Astrocyte (in vitro differentiated cells and primary cell): ENCODE results near the gene PAXIP1. TPM values are rescaled to one million over a fixed set of nuclear protein-coding genes. Genes with fewer than 3 reads are reported as not detected.

Source experiments
- DNase-seq: peaks from one replicate; pipeline ENCODE4 v3.0.0-alpha.2; 2010; ENCODE audit warnings: low read depth
- FAIRE-seq: peaks from 2 replicates; lab custom pipeline; 2011; peaks lifted over from hg19 to GRCh38; lab: Jason Lieb, UNC
- H2AFZ ChIP-seq: 2 replicates; pipeline ENCODE4 v1.6.0; 2012; ENCODE audit warnings: low read depth, low read length, inconsistent platforms
- H3K27ac ChIP-seq: 2 replicates; pipeline ENCODE4 v1.5.1; 2011; ENCODE audit warnings: low read depth, low read length, inconsistent platforms
- H3K27me3 ChIP-seq: 2 replicates; pipeline ENCODE4 v1.6.0; 2011; ENCODE audit warnings: low read length, inconsistent platforms; ENCODE audit not compliant: insufficient read depth
- H3K36me3 ChIP-seq: 2 replicates; pipeline ENCODE4 v1.5.1; 2011; ENCODE audit warnings: low read length, inconsistent platforms; ENCODE audit not compliant: insufficient read depth
- H3K4me1 ChIP-seq: 2 replicates; pipeline ENCODE4 v1.5.1; 2011; ENCODE audit warnings: low read length, inconsistent platforms; ENCODE audit not compliant: insufficient read depth
- H3K4me2 ChIP-seq: 2 replicates; pipeline ENCODE4 v1.6.0; 2012; ENCODE audit warnings: low read length, inconsistent platforms
- H3K4me3 ChIP-seq: 2 replicates; pipeline ENCODE4 v1.5.1; 2011; ENCODE audit warnings: low read depth, mild to moderate bottlenecking, low read length, inconsistent platforms; ENCODE audit not compliant: insufficient read depth
- H3K79me2 ChIP-seq: 2 replicates; pipeline ENCODE4 v1.6.0; 2012; ENCODE audit warnings: mild to moderate bottlenecking, low read length, inconsistent platforms; ENCODE audit not compliant: insufficient read depth
- H3K9ac ChIP-seq: 2 replicates; pipeline ENCODE4 v1.6.0; 2012; ENCODE audit warnings: mild to moderate bottlenecking, low read length, inconsistent platforms
- H3K9me3 ChIP-seq: 2 replicates; pipeline ENCODE4 v1.5.1; 2012; ENCODE audit warnings: low read depth, mild to moderate bottlenecking, low read length, inconsistent platforms; ENCODE audit not compliant: insufficient read depth
- H4K20me1 ChIP-seq: 2 replicates; pipeline ENCODE4 v1.6.0; 2012; ENCODE audit warnings: low read length, inconsistent platforms; ENCODE audit not compliant: insufficient read depth
- H3K27ac Mint-ChIP-seq: one replicate; pipeline ENCODE4 v1.8.0; 2021; ENCODE audit warnings: mild to moderate bottlenecking, mixed read lengths; ENCODE audit not compliant: unreplicated experiment
- H3K27me3 Mint-ChIP-seq: one replicate; pipeline ENCODE4 v1.8.0; 2021; ENCODE audit warnings: low read depth, mixed read lengths; ENCODE audit not compliant: unreplicated experiment
- H3K36me3 Mint-ChIP-seq: one replicate; pipeline ENCODE4 v1.8.0; 2021; ENCODE audit warnings: low read depth, mixed read lengths; ENCODE audit not compliant: unreplicated experiment
- H3K4me1 Mint-ChIP-seq: one replicate; pipeline ENCODE4 v1.8.0; 2021; ENCODE audit warnings: low read depth, mixed read lengths; ENCODE audit not compliant: unreplicated experiment
- H3K4me3 Mint-ChIP-seq: one replicate; pipeline ENCODE4 v1.8.0; 2021; ENCODE audit warnings: mild to moderate bottlenecking, moderate library complexity, mixed read lengths; ENCODE audit not compliant: unreplicated experiment
- H3K9me3 Mint-ChIP-seq: one replicate; pipeline ENCODE4 v1.8.0; 2021; ENCODE audit warnings: mild to moderate bottlenecking, mixed read lengths; ENCODE audit not compliant: unreplicated experiment
- EZH2 ChIP-seq: IDR thresholded peaks from 2 replicates; pipeline ENCODE4 v1.6.1; 2012; ENCODE audit warnings: mild to moderate bottlenecking, low read length, inconsistent platforms; ENCODE audit not compliant: insufficient read depth
- total RNA-seq: library from RNA; stranded (reverse); gene quantifications from 2 replicates; pipeline ENCODE4 v1.2.1, GENCODE V29; 2021
- TF ChIP-seq, protein P1 (sequence below): IDR thresholded peaks from 2 replicates; pipeline ENCODE4 v1.5.1; 2011; ENCODE audit warnings: low read depth, mild to moderate bottlenecking, inconsistent platforms, low read length, moderate library complexity; ENCODE audit not compliant: insufficient read depth

Gene PAXIP1
- total RNA-seq, 1 donor from 2014 or later: 12.7 TPM

DNA sequence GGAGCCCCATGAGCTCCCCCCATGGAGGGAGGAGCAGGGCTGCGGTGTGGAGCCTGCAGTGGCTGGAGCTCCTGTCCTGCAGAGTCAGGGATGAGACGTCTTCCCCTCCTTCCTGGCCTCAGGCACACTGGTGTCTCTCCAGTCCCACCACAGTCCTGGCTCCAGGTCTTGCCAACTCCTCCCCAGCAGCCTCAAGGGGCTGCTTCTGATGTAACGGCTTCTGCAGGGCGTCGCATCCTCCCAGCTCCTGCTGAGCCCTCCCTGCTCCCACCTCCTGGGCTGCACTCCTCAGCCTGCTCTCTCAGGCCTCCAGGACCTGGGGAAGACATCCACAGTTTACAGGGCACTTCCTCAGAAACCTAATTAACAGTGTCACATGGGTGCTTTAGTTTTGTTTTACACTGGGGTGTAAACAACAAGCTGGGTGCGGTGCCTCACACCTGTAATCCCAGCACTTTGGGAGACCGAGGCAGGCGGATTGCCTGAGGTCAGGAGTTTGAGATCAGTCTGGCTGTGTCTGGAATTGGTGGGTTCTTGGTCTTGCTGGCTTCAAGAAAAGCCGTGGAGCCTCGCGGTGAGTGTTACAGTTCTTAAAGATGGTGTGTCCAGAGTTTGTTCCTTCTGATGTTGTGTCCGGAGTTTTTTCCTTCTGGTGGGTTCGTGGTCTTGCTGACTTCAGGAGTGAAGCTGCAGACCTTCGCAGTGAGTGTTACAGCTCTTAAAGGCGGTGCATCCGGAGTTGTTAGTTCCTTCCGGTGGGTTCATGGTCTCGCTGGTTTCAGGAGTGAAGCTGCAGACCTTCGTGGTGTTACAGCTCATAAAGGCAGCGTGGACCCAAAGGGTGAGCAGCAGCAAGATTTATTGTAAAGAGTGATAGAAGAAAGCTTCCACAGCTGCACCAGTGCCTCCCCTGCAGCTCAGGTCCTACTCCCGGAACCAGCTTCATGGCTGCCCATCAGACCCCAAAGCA lies 95.0 kb downstream of the PAXIP1 start:
- DNase-seq: no peak
- H3K9me3 ChIP-seq: peaks cover 3% of the 10 kb centered on the region
- H3K4me3 Mint-ChIP-seq: no peak overlapping the region
- H3K27ac ChIP-seq: no peak overlapping the region
- TF ChIP-seq, protein P1, sequence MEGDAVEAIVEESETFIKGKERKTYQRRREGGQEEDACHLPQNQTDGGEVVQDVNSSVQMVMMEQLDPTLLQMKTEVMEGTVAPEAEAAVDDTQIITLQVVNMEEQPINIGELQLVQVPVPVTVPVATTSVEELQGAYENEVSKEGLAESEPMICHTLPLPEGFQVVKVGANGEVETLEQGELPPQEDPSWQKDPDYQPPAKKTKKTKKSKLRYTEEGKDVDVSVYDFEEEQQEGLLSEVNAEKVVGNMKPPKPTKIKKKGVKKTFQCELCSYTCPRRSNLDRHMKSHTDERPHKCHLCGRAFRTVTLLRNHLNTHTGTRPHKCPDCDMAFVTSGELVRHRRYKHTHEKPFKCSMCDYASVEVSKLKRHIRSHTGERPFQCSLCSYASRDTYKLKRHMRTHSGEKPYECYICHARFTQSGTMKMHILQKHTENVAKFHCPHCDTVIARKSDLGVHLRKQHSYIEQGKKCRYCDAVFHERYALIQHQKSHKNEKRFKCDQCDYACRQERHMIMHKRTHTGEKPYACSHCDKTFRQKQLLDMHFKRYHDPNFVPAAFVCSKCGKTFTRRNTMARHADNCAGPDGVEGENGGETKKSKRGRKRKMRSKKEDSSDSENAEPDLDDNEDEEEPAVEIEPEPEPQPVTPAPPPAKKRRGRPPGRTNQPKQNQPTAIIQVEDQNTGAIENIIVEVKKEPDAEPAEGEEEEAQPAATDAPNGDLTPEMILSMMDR: no peak
- TF ChIP-seq EZH2: no peak
- no peak overlapping the region for H2AFZ ChIP-seq
- H3K79me2 ChIP-seq: no peaks in the 10 kb centered on the region
- no peak overlapping the region for H3K4me2 ChIP-seq
- H3K27me3 Mint-ChIP-seq: peaks cover 32% of the 10 kb centered on the region
- H3K4me1 ChIP-seq: no peaks in the 10 kb centered on the region
- H4K20me1 ChIP-seq: no peaks in the 10 kb centered on the region
- peaks cover 2% of the 10 kb centered on the region for H3K27me3 ChIP-seq
- no peak for FAIRE-seq
- H3K9me3 Mint-ChIP-seq: peaks cover 11% of the 10 kb centered on the region
- H3K36me3 Mint-ChIP-seq: no peaks in the 10 kb centered on the region
- no peak overlapping the region for H3K27ac Mint-ChIP-seq
- H3K4me3 ChIP-seq: no peak overlapping the region
- no peaks in the 10 kb centered on the region for H3K36me3 ChIP-seq
- H3K9ac ChIP-seq: no peak overlapping the region
- H3K4me1 Mint-ChIP-seq: peaks cover 3% of the 10 kb centered on the region

DNA sequence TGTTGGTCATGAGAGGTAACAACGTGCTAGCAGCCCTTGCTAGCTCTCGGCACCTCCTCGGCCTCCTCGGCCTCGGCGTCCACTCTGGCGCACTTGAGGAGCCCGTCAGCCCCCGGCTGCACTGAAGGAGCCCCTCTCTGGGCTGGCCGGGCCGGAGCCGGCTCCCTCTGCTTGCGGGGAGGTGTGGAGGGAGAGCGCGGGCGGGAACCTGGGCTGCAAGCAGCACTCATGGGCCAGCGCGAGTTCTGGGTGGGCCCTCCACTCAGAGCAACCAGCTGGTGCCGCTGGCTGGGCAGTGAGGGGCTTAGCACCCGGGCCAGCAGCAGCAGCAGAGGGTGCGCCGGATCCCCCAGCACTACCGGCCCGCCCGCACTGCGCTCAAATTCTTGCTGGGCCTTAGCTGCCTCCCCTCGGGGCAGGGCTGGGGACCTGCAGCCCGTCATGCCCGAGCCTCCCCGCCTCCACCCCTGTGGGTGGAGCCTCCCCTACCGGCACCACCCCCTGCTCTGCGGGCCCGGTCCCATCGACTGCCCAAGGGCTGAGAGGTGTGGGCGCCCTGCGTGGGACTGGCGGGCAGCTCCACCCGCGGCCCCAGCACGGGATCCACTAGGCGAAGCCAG lies 96.1 kb downstream of the PAXIP1 start:
- FAIRE-seq (no peak), DNase-seq (no peak)
- Histone ChIP-seq H3K36me3 (no peaks in the 10 kb centered on the region), H2AFZ (no peak overlapping the region), H3K9ac (no peak overlapping the region), H3K9me3 (peaks cover 3% of the 10 kb centered on the region), H3K79me2 (no peaks in the 10 kb centered on the region), H3K4me2 (no peak overlapping the region), H3K4me3 (no peak overlapping the region), H4K20me1 (no peaks in the 10 kb centered on the region), H3K27me3 (no peaks in the 10 kb centered on the region), H3K27ac (no peak overlapping the region), H3K4me1 (no peaks in the 10 kb centered on the region)
- H3K27ac Mint-ChIP-seq: no peak overlapping the region
- peaks cover 3% of the 10 kb centered on the region for H3K4me1 Mint-ChIP-seq
- no peak for TF ChIP-seq EZH2
- TF ChIP-seq, protein P1: no peak
- H3K36me3 Mint-ChIP-seq: no peaks in the 10 kb centered on the region
- H3K9me3 Mint-ChIP-seq: peaks cover 11% of the 10 kb centered on the region
- peaks cover 32% of the 10 kb centered on the region for H3K27me3 Mint-ChIP-seq
- no peak overlapping the region for H3K4me3 Mint-ChIP-seq
